Right ventricle myocardium inferior (tissue), 1 donor: ENCODE measurements around the gene HIRA. TPM values are rescaled to one million over a fixed set of nuclear protein-coding genes. Genes with fewer than 3 reads are reported as not detected.

Source experiments
- ATAC-seq: fragments of 200-7000 bp; cut with Tn5 transposase; one replicate; pipeline ENCODE4 v1.9.1; 2020; ENCODE audit warnings: mild to moderate bottlenecking, moderate library complexity
- DNase-seq: peaks from one replicate; pipeline ENCODE4 v3.0.0; 2021; ENCODE audit errors: missing footprints
- intact Hi-C: fragments of 100-400 bp; cut with DNase I; formaldehyde crosslinking; loops from one replicate; pipeline ENCODE4 v1.11.0; 2022
- total RNA-seq: library from RNA; stranded (reverse); fragmentation: NEBNext Ultra II Directional; extraction: Animal tissue kit (Norgen Biotek cat#: 25700); gene quantifications from one replicate; pipeline ENCODE4 v1.2.1, GENCODE V29; 2021
- donor health status: DM: no; HTN: yes; CAD: no; lungs with severe emphysema.

HIRA gene
- total RNA-seq, 1 donor from 2014 or later: 17.4 TPM

- no peak for DNase-seq
- no peak for ATAC-seq
- intact Hi-C loops: no loop called here
These were observed 34.7 kb upstream of the HIRA start for GRCh38 chr22:19466126-19466716.

- intact Hi-C loops: no loop called here
- ATAC-seq: no peak
These were observed 33.4 kb upstream of the HIRA start for GRCh38 chr22:19464975-19465374.

GRCh38 chr22:19464546-19464945 lies 33.0 kb upstream of the HIRA start:
- DNase-seq (no peak), ATAC-seq (no peak)
- intact Hi-C loops: no loop called here

More at GRCh38 chr22:19464975-19465374, 33.4 kb upstream of the HIRA start:
- DNase-seq: no peak

- intact Hi-C loops: loop anchor here (2.0 kb wide), 1 partner anchor 61 kb away; no protein-coding TSS in a partner anchor
- ATAC-seq (peak; percentile 95), DNase-seq (peak; percentile 85)
These were observed 32.2 kb upstream of the HIRA start for GRCh38 chr22:19463491-19464469.

GRCh38 chr22:19463008-19463407 lies 31.5 kb upstream of the HIRA start:
- ATAC-seq: no peak
- intact Hi-C loops: loop anchor here (2.0 kb wide), 1 partner anchor 60 kb away; no protein-coding TSS in a partner anchor
- no peak for DNase-seq

- intact Hi-C loops: no loop called here
- no peak for ATAC-seq
- DNase-seq: no peak
These were observed 30.0 kb upstream of the HIRA start for GRCh38 chr22:19461506-19461905.

GRCh38 chr22:19460036-19460435 lies 28.5 kb upstream of the HIRA start:
- no peak for DNase-seq
- ATAC-seq: no peak
- intact Hi-C loops: no loop called here

- no peak for DNase-seq
- intact Hi-C loops: no loop called here
- no peak for ATAC-seq
These were observed 26.4 kb upstream of the HIRA start for GRCh38 chr22:19457828-19458428.

GRCh38 chr22:19456541-19456940 lies 25.0 kb upstream of the HIRA start:
- intact Hi-C loops: no loop called here
- no peak for DNase-seq
- no peak for ATAC-seq

GRCh38 chr22:19455585-19456370 lies 24.2 kb upstream of the HIRA start:
- no peak for ATAC-seq
- DNase-seq: no peak
- intact Hi-C loops: no loop called here

- intact Hi-C loops: no loop called here
- no peak for DNase-seq
- no peak for ATAC-seq
These were observed 23.5 kb upstream of the HIRA start for GRCh38 chr22:19455033-19455432.

- ATAC-seq: no peak
- intact Hi-C loops: no loop called here
These were observed 22.6 kb upstream of the HIRA start for GRCh38 chr22:19454156-19454555.

GRCh38 chr22:19453718-19454117 lies 22.2 kb upstream of the HIRA start:
- DNase-seq (no peak), ATAC-seq (no peak)
- intact Hi-C loops: no loop called here

More at GRCh38 chr22:19454156-19454555, 22.6 kb upstream of the HIRA start:
- DNase-seq: no peak

- DNase-seq: no peak
- no peak for ATAC-seq
- intact Hi-C loops: no loop called here
These were observed 20.0 kb upstream of the HIRA start for GRCh38 chr22:19451570-19451969.

GRCh38 chr22:19450363-19451175 lies 19.0 kb upstream of the HIRA start:
- ATAC-seq (no peak), DNase-seq (no peak)
- intact Hi-C loops: no loop called here

- no peak for DNase-seq
- no peak for ATAC-seq
- intact Hi-C loops: no loop called here
These were observed 17.9 kb upstream of the HIRA start for GRCh38 chr22:19449422-19449767.

- no peak for DNase-seq
- intact Hi-C loops: no loop called here
- ATAC-seq: no peak
These were observed 17.3 kb upstream of the HIRA start for GRCh38 chr22:19448739-19449421.
